Calu3 (cell line): Measurements from ENCODE around the gene SERINC5. TPM values are rescaled to one million over a fixed set of nuclear protein-coding genes. Genes with fewer than 3 reads are reported as not detected.

Source experiments
- BruUV-seq: library from RNA; stranded (reverse); fragments of 400-500 nt; replicated peaks from 2 replicates; lab custom pipeline; 2021; lab: Mats Ljungman, UMichigan
- CTCF ChIA-PET: fragments of 300-600 bp; sonication (Branson Sonifier 250); formaldehyde crosslinking; loops from one replicate; lab custom pipeline; 2022; ENCODE audit warnings: antibody characterized with exemption; lab: Charles Lee
- DNase-seq: peaks from one replicate; pipeline ENCODE4 v3.0.0; 2022
- H3K27ac Mint-ChIP-seq: one replicate; pipeline ENCODE4 v1.8.0; 2022; ENCODE audit warnings: mixed read lengths; ENCODE audit not compliant: unreplicated experiment
- H3K27me3 Mint-ChIP-seq: one replicate; pipeline ENCODE4 v1.8.0; 2022; ENCODE audit warnings: mixed read lengths; ENCODE audit not compliant: unreplicated experiment
- H3K36me3 Mint-ChIP-seq: one replicate; pipeline ENCODE4 v1.8.0; 2022; ENCODE audit warnings: mild to moderate bottlenecking, moderate library complexity, mixed read lengths; ENCODE audit not compliant: insufficient read depth, unreplicated experiment
- H3K4me1 Mint-ChIP-seq: one replicate; pipeline ENCODE4 v1.8.0; 2022; ENCODE audit warnings: mild to moderate bottlenecking, low read depth, mixed read lengths; ENCODE audit not compliant: unreplicated experiment
- H3K4me3 Mint-ChIP-seq: one replicate; pipeline ENCODE4 v1.8.0; 2022; ENCODE audit warnings: mild to moderate bottlenecking, low read depth, moderate library complexity, mixed read lengths; ENCODE audit not compliant: unreplicated experiment
- H3K9me3 Mint-ChIP-seq: one replicate; pipeline ENCODE4 v1.8.0; 2022; ENCODE audit warnings: low read depth, mixed read lengths; ENCODE audit not compliant: unreplicated experiment
- intact Hi-C: fragments of 100-400 bp; cut with micrococcal nuclease; formaldehyde crosslinking; loops from one replicate; pipeline ENCODE4 v1.10.0; 2022; ENCODE audit not compliant: unreplicated experiment
- total RNA-seq: library from RNA; stranded (reverse); gene quantifications from 2 replicates; pipeline ENCODE4 v1.2.3, GENCODE V29; 2022
- TF ChIP-seq, protein P1 (sequence below): fragments of 200-600 bp; IDR thresholded peaks from one replicate; pipeline ENCODE4 v1.8.0; 2022; ENCODE audit warnings: antibody characterized with exemption; ENCODE audit not compliant: unreplicated experiment

SERINC5 gene
- total RNA-seq, 1 experiment from 2014 or later = 47.0 TPM

DNA sequence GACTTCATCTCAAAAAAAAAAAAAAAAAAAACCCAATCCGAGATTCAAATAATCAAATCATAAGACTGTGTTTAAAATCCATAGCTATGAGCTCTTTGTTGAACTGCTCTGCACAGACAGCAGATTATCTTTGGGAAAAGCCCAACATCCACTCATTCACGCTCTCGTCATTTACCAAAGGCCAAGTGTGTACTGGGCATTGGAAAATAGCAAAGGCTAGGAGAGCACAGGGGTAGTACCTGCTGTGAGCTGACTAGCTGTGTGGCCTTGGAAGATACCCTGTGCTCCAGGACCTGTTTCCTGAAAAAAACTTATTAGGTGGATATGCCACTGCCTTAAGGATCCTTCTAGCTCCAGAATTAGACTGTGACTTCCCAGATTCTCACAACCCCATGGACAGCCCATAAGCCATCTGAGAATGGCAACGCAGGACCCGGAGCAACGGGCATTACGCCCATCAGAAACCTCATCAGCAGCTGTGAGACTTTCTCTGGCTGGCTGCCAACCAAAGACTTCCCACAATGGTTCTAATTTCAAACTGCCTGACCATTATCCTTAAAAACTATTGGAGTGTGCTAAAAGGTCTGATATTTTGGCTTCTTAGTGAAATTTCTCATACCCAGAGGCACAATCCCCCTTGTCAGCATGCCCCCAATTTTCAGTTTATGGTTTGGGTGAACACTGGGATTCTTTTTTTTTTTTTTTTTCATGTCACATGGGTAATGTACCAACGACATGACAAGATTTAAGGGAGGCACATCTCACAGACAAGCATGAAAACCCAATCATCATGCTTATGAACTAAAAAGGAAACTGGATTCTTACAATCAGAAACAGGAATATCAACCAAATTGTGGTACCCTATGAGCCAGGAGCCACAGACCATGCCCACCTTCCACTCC, 16.8 kb downstream of the SERINC5 start:
- H3K27me3 Mint-ChIP-seq = no peaks in the 10 kb centered on the region
- intact Hi-C loops = no loop called here
- H3K9me3 Mint-ChIP-seq = peaks cover 9% of the 10 kb centered on the region
- DNase-seq = peak; percentile 25
- TF ChIP-seq, protein P1, sequence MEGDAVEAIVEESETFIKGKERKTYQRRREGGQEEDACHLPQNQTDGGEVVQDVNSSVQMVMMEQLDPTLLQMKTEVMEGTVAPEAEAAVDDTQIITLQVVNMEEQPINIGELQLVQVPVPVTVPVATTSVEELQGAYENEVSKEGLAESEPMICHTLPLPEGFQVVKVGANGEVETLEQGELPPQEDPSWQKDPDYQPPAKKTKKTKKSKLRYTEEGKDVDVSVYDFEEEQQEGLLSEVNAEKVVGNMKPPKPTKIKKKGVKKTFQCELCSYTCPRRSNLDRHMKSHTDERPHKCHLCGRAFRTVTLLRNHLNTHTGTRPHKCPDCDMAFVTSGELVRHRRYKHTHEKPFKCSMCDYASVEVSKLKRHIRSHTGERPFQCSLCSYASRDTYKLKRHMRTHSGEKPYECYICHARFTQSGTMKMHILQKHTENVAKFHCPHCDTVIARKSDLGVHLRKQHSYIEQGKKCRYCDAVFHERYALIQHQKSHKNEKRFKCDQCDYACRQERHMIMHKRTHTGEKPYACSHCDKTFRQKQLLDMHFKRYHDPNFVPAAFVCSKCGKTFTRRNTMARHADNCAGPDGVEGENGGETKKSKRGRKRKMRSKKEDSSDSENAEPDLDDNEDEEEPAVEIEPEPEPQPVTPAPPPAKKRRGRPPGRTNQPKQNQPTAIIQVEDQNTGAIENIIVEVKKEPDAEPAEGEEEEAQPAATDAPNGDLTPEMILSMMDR = no peak
- no peaks in the 10 kb centered on the region for H3K4me1 Mint-ChIP-seq
- H3K4me3 Mint-ChIP-seq = no peak overlapping the region
- H3K36me3 Mint-ChIP-seq = peaks cover 18% of the 10 kb centered on the region
- no peak overlapping the region for H3K27ac Mint-ChIP-seq
- CTCF ChIA-PET = interaction anchor here (0.6 kb wide), 1 partner anchor 255 kb away, joined by 3 read pairs; no protein-coding TSS in a partner anchor
- no TSS peak for BruUV-seq

DNA sequence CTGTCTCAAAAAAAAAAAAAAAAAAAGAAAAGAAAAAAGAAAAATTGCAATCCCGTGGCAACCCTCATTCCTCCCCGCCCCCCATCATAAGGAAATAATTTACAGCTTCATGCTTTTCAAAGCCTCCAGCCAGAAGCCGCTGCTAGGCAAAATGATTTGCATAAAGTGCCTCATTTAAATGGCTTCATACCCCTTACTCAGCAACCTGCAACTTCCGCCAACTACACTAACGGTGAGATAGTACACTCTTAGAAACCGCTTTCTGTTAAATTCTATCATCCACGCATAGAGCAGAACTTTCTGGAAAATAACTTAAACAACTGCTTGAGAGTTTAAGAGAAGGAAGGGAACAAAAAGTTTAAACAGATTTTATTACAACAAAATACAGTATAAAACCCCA, 17.8 kb downstream of the SERINC5 start:
- H3K4me1 Mint-ChIP-seq = no peaks in the 10 kb centered on the region
- intact Hi-C loops = no loop called here
- TF ChIP-seq, protein P1 = no peak
- H3K27ac Mint-ChIP-seq = no peak overlapping the region
- DNase-seq = no peak
- peaks cover 7% of the 10 kb centered on the region for H3K9me3 Mint-ChIP-seq
- no peak overlapping the region for H3K4me3 Mint-ChIP-seq
- CTCF ChIA-PET = interaction anchor here (0.9 to 1.5 kb wide), 2 partner anchors 10 to 24 kb away, joined by 4 to 8 read pairs; no protein-coding TSS in a partner anchor
- no peaks in the 10 kb centered on the region for H3K27me3 Mint-ChIP-seq
- H3K36me3 Mint-ChIP-seq = peaks cover 15% of the 10 kb centered on the region
- no TSS peak for BruUV-seq

DNA sequence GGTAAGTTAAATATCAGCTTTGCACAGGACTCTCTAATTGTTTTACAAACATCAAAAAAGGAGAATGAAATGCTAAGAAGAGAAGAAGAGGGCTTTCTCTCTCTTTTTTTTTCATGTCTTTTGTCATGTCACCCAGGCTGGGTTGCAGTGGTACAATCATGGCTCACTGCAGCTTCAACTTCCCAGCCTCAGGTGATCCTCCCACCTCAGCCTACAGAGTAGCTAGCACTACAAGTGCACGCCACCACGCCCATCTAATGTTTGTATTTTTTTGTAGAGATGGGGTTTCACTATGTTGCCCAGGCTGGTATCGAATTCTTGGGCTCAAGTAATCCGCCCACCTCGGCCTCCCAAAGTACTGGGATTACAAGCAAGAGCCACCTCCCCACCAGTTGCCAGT, 18.6 kb downstream of the SERINC5 start:
- BruUV-seq = no TSS peak
- TF ChIP-seq, protein P1 = no peak
- CTCF ChIA-PET = interaction anchor here (0.9 to 1.5 kb wide), 2 partner anchors 11 to 25 kb away, joined by 4 to 8 read pairs; no protein-coding TSS in a partner anchor

DNA sequence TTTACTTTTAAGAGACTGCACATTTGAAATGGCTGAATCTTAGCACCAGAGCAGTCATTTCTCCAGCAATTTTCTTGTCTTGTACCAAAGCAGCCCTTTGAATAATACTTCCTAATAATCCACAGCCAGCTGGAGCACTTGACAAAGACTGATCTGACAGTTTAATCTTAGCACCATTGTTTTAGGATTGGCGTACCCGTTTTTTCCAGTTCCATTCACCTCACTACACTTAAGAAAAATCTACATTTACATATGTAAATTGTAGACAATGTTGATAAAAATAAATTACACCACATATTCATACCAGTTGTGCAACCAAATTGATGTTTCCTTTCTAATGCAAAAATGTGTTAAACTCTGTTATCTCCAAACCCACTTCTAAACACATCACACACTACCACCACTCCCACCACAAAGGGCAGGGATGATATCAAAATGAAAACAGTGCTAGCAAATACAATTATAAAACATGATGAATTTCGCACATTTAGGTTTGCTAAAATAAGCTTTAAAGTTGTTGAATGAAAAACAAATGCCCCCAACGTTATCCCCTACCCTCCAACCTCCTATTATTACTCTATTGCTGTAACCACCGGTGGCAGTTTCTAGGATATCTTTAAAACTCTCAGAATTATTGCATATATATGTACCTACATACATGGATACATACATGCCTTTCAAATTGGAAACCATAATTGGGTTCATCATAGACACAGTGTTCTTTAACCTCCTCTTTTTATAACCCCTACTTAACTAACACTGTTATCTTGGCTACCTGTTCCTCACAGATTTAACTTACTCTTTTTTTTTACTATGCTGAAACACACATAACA, 21.5 kb downstream of the SERINC5 start:
- intact Hi-C loops = no loop called here
- Mint-ChIP-seq H3K36me3 (no peaks in the 10 kb centered on the region), H3K4me1 (peaks cover 25% of the 10 kb centered on the region), H3K9me3 (no peaks in the 10 kb centered on the region), H3K27me3 (no peaks in the 10 kb centered on the region), H3K4me3 (no peak overlapping the region), H3K27ac (no peak overlapping the region)
- TF ChIP-seq, protein P1 = no peak
- DNase-seq = no peak
- no TSS peak for BruUV-seq
- CTCF ChIA-PET = no interaction called here

More for the DNA sequence above, 18.6 kb downstream of the SERINC5 start:
- peaks cover 6% of the 10 kb centered on the region for H3K9me3 Mint-ChIP-seq
- H3K4me3 Mint-ChIP-seq = no peak overlapping the region
- H3K27ac Mint-ChIP-seq = no peak overlapping the region
- peaks cover 12% of the 10 kb centered on the region for H3K36me3 Mint-ChIP-seq
- H3K27me3 Mint-ChIP-seq = no peaks in the 10 kb centered on the region
- intact Hi-C loops = no loop called here
- DNase-seq = no peak
- H3K4me1 Mint-ChIP-seq = no peaks in the 10 kb centered on the region
